HG03045 (cell line): Measurements from ENCODE around the gene STX1B.
"Not testable (repeated sequence)": the region's sequence is repeated elsewhere in the genome, so short reads cannot be mapped to it uniquely, and the experiment has no call there.

Experiments used
- ATAC-seq: cut with Tn5 transposase; IDR thresholded peaks from one replicate; pipeline ENCODE4 v1.9.1; 2021; ENCODE audit warnings: mild to moderate bottlenecking, moderate library complexity; ENCODE audit not compliant: unreplicated experiment

Gene STX1B

DNA sequence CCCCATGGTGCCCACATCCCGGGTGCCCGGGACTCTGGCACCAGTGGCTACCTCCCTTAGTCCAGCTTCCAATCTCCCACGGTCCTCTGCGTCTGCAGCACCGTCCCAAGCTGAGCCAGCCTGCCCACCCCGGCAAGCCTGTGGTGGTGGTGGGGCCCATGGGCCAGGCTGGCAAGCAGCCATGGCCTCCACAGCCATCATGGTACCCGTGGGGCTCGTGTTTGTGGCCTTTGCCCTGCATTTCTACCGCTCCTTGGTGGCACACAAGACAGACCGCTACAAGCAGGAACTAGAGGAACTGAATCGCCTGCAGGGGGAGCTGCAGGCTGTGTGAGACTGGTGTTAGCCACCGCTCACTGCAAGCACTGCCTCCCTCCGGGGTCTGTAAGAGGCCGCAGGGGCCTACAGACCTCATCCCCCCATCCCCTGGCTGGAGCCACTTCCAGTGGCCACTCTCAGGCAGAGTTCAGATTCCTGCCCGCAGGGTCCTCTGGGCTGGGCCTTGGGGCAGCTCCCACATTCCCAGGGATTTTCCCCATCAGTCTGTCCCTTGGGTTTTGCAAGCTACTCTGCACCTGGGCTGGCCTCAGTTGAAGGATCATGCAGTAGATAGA, 56.8 kb downstream of the STX1B start:
- no peak for ATAC-seq

GRCh38 chr16:30953111-30953510, 57.3 kb downstream of the STX1B start:
- no peak for ATAC-seq

DNA sequence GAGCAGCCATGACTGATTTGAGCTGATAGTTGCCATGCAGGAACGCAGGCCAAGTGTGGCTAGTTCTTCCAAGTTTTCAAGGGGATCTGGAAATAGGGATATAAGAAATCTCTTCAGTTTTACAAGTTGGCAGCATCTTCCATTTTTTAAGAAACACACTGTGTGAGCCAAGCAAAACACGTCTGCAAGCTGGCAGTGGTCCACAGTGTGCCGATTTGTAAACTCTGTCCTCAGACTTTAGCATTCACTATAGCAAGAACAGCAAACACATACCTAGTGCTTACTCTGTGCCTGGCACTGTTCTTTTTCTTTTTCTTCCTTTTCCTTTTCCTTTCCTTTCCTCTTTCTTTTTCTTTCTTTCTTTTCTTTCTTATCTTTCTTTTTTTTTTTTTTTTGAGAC, 58.7 kb downstream of the STX1B start:
- ATAC-seq: no peak

GRCh38 chr16:30951193-30951592, 59.2 kb downstream of the STX1B start:
- ATAC-seq: no peak

GRCh38 chr16:30950516-30951065, 59.8 kb downstream of the STX1B start:
- no peak for ATAC-seq

DNA sequence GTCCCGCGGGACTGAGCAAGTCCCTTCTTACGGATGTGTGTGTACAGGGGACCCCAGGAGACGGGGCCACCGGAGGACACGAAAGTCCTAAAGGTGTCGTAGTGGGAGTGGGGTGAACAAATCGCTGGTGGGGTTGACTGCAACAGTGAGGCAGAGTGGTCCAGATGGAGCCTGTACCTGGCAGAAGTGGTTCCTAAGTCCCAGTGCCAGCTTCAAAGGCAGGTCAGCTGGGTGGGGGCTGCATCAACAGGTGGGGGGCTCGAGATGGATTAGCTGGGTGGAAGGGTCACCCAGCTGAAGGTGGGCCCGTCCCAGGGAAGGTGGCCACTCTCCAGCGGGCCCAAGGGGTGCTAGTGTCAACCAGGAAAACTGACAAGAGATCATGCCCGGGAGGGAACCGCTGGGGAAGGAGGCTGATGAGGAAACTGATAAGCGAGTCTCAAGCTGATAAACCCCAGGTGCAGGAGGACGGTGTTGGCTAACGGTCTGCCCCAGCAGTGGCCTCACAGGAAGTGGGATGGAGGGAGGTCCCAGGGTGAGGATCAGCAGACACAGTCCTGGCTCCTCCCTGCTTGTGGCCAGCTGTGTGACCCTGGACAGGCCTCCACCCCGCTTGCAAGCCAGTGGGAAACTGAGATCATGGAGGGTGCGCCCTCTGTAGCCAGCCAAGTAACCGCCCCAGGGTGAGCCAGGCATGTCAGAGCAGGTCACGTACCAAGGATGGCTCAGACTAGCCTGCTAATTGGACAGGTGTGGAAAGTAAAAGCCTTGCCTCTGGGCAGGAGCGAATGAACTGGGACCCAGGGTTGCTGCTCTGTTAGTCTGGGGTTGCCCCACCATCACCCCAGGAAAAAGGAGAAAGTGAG, 60.6 kb downstream of the STX1B start:
- no peak for ATAC-seq

- ATAC-seq: peak; percentile 60
These were observed 61.5 kb downstream of the STX1B start, which contains the start of gene ORAI3 for GRCh38 chr16:30948667-30949649. Gene ORAI3, plus strand, starts transcription at chr16:30949068. Its CDS starts 222 bp downstream, at chr16:30949290.

- peak; percentile 12 for ATAC-seq
These were observed 62.4 kb downstream of the STX1B start for GRCh38 chr16:30947859-30948666.

DNA sequence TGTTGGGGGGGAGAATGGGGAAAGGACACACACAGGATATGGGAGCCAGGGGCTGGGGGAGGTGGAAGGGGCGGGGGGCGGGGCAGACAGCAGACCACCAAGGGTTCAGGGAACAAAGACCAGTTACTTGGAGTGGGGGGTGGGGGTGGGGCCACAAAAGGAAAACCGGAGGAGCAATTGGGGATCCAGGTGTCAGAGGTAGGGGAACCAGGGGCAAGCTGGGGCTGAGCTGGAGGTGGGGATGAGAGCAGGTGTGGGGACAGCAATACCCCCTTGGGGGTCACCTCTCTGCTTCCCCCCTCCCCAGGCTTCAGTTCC, 62.9 kb downstream of the STX1B start:
- no peak for ATAC-seq

DNA sequence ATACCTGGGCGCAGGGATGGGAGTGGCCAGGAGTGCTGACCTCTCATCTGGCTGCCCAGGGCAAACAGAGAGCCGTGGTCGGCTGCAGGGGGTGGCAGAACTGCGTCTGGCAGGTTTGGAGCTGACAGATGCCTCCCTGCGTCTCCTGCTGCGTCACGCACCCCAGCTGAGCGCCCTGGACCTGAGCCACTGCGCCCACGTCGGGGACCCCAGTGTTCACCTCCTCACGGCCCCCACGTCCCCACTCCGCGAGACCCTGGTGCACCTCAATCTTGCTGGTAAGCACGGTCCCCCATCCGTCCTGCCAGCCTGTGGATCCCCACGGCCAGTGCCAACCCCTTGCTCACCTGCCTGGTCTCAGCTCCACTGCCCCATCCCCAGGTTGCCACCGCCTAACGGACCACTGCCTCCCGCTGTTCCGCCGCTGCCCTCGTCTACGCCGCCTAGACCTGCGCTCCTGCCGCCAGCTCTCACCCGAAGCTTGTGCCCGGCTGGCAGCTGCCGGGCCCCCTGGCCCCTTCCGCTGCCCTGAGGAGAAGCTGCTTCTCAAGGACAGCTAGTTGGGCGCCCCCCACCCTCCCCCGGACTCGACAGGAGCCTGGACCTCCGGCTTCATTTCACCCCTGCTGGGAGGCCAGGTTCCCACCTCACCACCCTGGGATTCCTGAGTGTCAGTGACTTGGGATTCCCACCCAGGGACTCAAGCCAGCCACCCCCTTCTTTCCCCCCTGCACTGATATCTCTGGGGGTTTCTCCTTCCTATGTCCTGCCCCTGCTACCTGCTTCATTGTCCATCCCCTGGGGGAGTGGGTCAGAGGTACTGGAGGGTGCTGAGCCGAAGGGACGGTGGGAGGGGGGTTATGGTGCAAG, 63.5 kb downstream of the STX1B start:
- ATAC-seq: no peak

DNA sequence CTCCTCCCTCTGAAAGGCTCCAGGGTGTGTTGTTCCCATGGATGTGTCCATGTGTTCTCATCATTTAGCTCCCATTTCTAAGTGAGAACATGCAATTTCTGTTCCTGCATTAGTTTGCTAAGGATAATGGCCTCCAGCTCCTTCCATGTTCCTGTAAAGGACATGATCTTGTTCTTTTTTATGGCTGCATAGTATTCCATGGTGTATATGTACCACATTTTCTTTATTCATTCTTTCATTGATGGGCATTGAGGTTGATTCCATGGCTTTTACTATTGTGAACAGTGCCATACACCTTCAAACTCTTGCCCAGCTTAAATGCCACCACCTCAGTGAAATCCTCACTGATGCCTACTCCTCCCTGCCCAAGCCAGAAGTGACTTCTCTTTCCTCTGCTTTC, 66.1 kb downstream of the STX1B start:
- ATAC-seq: no peak

GRCh38 chr16:30942426-30942806, 68.0 kb downstream of the STX1B start:
- ATAC-seq: no peak

- ATAC-seq: peak; percentile 75
These were observed 68.6 kb downstream of the STX1B start for GRCh38 chr16:30941600-30942425.

DNA sequence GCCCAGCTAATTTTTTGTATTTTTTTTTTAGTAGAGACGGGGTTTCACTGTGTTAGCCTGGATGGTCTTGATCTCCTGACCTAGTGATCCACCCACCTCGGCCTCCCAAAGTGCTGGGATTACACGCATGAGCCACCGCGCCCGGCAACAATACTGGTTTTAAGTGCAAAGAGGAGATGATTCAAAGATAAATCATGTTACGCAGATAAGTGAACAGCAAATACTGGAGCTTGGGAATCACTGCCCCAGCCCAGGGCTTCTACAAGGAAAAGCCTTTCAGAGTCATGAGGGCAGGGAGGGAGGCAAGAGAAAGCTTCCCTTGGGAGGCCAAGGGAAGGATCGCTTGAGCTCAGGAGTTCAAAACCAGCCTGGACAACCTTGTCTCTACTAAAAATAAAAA, 70.9 kb downstream of the STX1B start:
- ATAC-seq: not testable (repeated sequence)
